HEK293 (cell line): ENCODE data around the gene ZNF467.

ENCODE experiments used
- MYNN ChIP-seq: fragments of 450-650 bp; formaldehyde crosslinking; IDR thresholded peaks from 2 replicates; pipeline ENCODE4 v1.5.1; 2016; ENCODE audit warnings: missing biosample characterization, missing genetic modification characterization, borderline replicate concordance
- SETDB1 ChIP-seq: IDR thresholded peaks from one replicate; pipeline ENCODE4 v1.6.1; 2017; ENCODE audit warnings: mild to moderate bottlenecking, low read length, moderate library complexity, mixed read lengths; ENCODE audit not compliant: insufficient read length
- YY1 ChIP-seq: fragments of 450-650 bp; formaldehyde crosslinking; IDR thresholded peaks from 2 replicates; pipeline ENCODE4 v1.5.1; 2018; ENCODE audit warnings: missing biosample characterization, missing genetic modification characterization
- ZNF138 ChIP-seq: fragments of 450-650 bp; formaldehyde crosslinking; IDR thresholded peaks from 2 replicates; pipeline ENCODE4 v1.5.1; 2016; ENCODE audit warnings: missing biosample characterization, missing genetic modification characterization, borderline replicate concordance
- ZNF221 ChIP-seq: fragments of 450-650 bp; formaldehyde crosslinking; IDR thresholded peaks from 2 replicates; pipeline ENCODE4 v1.5.1; 2017; ENCODE audit warnings: missing biosample characterization, missing genetic modification characterization, borderline replicate concordance
- ZNF239 ChIP-seq: fragments of 450-650 bp; formaldehyde crosslinking; IDR thresholded peaks from 2 replicates; pipeline ENCODE4 v1.5.1; 2016; ENCODE audit warnings: missing biosample characterization, missing genetic modification characterization
- ZNF404 ChIP-seq: fragments of 450-650 bp; formaldehyde crosslinking; IDR thresholded peaks from 2 replicates; pipeline ENCODE4 v1.5.1; 2017; ENCODE audit warnings: missing biosample characterization, missing genetic modification characterization
- ZNF48 ChIP-seq: fragments of 450-650 bp; formaldehyde crosslinking; IDR thresholded peaks from 2 replicates; pipeline ENCODE4 v1.5.1; 2016; ENCODE audit warnings: missing biosample characterization, missing genetic modification characterization
- ZNF544 ChIP-seq: fragments of 450-650 bp; formaldehyde crosslinking; IDR thresholded peaks from 2 replicates; pipeline ENCODE4 v1.5.0; 2017; ENCODE audit warnings: missing biosample characterization, missing genetic modification characterization
- ZNF621 ChIP-seq: fragments of 450-650 bp; formaldehyde crosslinking; IDR thresholded peaks from 2 replicates; pipeline ENCODE4 v1.5.1; 2017; ENCODE audit warnings: missing biosample characterization, missing genetic modification characterization
- ZNF830 ChIP-seq: fragments of 450-650 bp; IDR thresholded peaks from 2 replicates; pipeline ENCODE4 v1.5.0; 2018; ENCODE audit warnings: missing biosample characterization, missing genetic modification characterization, low read depth, mild to moderate bottlenecking, moderate library complexity
- TF ChIP-seq, protein P1 (sequence below): fragments of 450-650 bp; formaldehyde crosslinking; IDR thresholded peaks from 2 replicates; pipeline ENCODE4 v1.5.1; 2016; ENCODE audit warnings: missing biosample characterization, missing genetic modification characterization
- TF ChIP-seq, protein P2 (sequence below): fragments of 450-650 bp; formaldehyde crosslinking; IDR thresholded peaks from 2 replicates; pipeline ENCODE4 v1.5.1; 2016; ENCODE audit warnings: missing biosample characterization, missing genetic modification characterization
- TF ChIP-seq, protein P3 (sequence below): fragments of 450-650 bp; formaldehyde crosslinking; IDR thresholded peaks from 2 replicates; pipeline ENCODE4 v1.5.1; 2016; ENCODE audit warnings: missing biosample characterization, missing genetic modification characterization

DNA sequence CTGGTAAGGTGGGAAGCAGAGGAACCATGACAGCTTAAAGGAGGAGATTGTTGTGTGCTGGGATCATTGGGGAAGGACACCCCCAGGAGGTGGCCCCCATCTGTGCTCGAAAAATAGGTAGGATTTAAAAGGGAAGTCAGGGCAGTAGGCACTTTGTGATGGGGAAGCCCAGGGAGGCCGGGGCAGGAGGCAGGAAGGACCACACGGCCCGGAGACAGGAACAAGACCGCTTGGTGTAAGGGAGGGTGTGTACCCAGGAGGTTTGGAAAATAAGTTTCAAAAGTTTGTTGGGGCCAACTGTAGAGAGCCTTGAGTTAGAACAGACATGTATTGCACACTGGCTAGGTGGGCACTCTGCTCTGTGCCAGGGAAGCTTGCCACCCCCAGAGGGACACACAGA is 20.7 kb downstream of the ZNF467 start:
- TF ChIP-seq, protein P1, sequence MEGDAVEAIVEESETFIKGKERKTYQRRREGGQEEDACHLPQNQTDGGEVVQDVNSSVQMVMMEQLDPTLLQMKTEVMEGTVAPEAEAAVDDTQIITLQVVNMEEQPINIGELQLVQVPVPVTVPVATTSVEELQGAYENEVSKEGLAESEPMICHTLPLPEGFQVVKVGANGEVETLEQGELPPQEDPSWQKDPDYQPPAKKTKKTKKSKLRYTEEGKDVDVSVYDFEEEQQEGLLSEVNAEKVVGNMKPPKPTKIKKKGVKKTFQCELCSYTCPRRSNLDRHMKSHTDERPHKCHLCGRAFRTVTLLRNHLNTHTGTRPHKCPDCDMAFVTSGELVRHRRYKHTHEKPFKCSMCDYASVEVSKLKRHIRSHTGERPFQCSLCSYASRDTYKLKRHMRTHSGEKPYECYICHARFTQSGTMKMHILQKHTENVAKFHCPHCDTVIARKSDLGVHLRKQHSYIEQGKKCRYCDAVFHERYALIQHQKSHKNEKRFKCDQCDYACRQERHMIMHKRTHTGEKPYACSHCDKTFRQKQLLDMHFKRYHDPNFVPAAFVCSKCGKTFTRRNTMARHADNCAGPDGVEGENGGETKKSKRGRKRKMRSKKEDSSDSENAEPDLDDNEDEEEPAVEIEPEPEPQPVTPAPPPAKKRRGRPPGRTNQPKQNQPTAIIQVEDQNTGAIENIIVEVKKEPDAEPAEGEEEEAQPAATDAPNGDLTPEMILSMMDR (tag by site-specific recombination): no peak
- TF ChIP-seq ZNF239 (tag by site-specific recombination): no peak
- no peak for TF ChIP-seq ZNF138 (tag by site-specific recombination)
- TF ChIP-seq ZNF621 (tag by site-specific recombination): no peak
- TF ChIP-seq ZNF830 (tag by site-specific recombination): no peak
- no peak for TF ChIP-seq ZNF221 (tag by site-specific recombination)
- TF ChIP-seq, protein P2, sequence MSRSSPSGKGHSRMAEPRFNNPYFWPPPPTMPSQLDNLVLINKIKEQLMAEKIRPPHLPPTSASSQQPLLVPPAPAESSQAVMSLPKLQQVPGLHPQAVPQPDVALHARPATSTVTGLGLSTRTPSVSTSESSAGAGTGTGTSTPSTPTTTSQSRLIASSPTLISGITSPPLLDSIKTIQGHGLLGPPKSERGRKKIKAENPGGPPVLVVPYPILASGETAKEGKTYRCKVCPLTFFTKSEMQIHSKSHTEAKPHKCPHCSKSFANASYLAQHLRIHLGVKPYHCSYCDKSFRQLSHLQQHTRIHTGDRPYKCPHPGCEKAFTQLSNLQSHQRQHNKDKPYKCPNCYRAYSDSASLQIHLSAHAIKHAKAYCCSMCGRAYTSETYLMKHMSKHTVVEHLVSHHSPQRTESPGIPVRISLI (tag by site-specific recombination): no peak
- TF ChIP-seq ZNF48 (tag by site-specific recombination): no peak
- no peak for TF ChIP-seq YY1 (tag by site-specific recombination)
- TF ChIP-seq ZNF404 (tag by site-specific recombination): no peak
- TF ChIP-seq SETDB1: no peak
- TF ChIP-seq MYNN: no peak
- TF ChIP-seq ZNF544 (tag by site-specific recombination): no peak
- TF ChIP-seq, protein P3, sequence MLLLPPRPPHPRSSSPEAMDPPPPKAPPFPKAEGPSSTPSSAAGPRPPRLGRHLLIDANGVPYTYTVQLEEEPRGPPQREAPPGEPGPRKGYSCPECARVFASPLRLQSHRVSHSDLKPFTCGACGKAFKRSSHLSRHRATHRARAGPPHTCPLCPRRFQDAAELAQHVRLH (tag by site-specific recombination): no peak
